Right lobe of liver (tissue), 4 donors: ENCODE data around the gene PLD5.

ENCODE experiments used
- CTCF ChIP-seq, 4 donors: fragments of 200-600 bp in 3 of 4; fragments of 450-650 bp in 1 of 4; IDR thresholded peaks; one replicate each; pipeline versions ENCODE4 v1.5.1 to v1.8.0; 2016 to 2022; ENCODE audit warnings: antibody characterized with exemption in 4 of 4, mild to moderate bottlenecking in 2 of 4
- POLR2A ChIP-seq: fragments of 450-650 bp; IDR thresholded peaks from one replicate; pipeline ENCODE4 v1.6.1; 2017; ENCODE audit warnings: antibody characterized with exemption, mild to moderate bottlenecking
- donor health status: DM: no; HTN: no; CAD: no.
- donor health status: DM: no; HTN: no; CAD: no.
- donor health status: DM: no; HTN: yes; CAD: no.

GRCh38 chr1:242523719-242524570 lies 552 bp downstream of the PLD5 start:
- TF ChIP-seq CTCF (IDR thresholded peaks at IDR 0.05) = no peak
- no peak for TF ChIP-seq POLR2A
